HG02610 (cell line): ENCODE data around the gene BLOC1S1.
"Not testable (repeated sequence)": the region's sequence is repeated elsewhere in the genome, so short reads cannot be mapped to it uniquely, and the experiment has no call there.

Source experiments
- ATAC-seq: cut with Tn5 transposase; IDR thresholded peaks from one replicate; pipeline ENCODE4 v1.9.1; 2021; ENCODE audit warnings: mild to moderate bottlenecking, moderate library complexity; ENCODE audit not compliant: unreplicated experiment

Gene BLOC1S1

GRCh38 chr12:55743406-55744339, 27.8 kb downstream of the BLOC1S1 start:
- ATAC-seq = peak; percentile 37

GRCh38 chr12:55744340-55745030, 28.6 kb downstream of the BLOC1S1 start:
- no peak for ATAC-seq

- ATAC-seq = no peak
Observed at GRCh38 chr12:55745361-55746173, 29.7 kb downstream of the BLOC1S1 start.

DNA sequence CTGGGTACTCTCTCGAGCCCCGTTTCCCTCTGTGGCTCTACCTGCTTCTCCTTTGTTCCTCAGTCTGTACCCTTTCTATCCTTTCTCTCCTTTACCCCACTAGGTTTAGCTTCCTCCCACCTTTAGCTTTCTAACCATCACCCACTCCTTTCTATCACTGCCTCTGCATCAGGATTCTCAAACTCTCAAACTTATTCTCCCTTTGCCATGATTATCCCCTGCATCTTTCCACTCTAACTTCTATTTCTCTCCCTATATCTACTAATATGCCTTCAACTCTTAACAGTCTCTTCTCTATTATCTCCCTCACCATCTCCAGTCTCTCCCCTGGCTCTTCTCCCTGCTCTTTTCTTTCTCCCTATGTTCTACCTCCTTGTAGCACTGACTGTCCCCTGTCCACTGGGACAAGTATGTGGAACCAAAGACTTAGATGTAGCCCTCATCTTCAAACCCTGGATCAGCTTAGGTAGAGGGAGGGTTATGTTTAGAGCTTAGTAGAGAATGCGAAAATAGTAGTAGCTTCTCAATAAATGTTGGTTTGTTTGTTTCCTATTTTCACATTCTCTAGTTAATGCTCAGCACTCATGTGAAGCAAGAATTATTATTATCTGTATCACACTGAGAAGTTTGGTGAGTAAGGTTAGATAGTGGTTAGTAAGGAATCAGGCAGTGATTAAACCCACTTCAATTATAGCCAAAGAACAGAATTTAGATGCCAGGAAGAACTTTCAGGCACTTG, 30.5 kb downstream of the BLOC1S1 start:
- no peak for ATAC-seq

GRCh38 chr12:55746913-55747231, 31.0 kb downstream of the BLOC1S1 start:
- no peak for ATAC-seq

DNA sequence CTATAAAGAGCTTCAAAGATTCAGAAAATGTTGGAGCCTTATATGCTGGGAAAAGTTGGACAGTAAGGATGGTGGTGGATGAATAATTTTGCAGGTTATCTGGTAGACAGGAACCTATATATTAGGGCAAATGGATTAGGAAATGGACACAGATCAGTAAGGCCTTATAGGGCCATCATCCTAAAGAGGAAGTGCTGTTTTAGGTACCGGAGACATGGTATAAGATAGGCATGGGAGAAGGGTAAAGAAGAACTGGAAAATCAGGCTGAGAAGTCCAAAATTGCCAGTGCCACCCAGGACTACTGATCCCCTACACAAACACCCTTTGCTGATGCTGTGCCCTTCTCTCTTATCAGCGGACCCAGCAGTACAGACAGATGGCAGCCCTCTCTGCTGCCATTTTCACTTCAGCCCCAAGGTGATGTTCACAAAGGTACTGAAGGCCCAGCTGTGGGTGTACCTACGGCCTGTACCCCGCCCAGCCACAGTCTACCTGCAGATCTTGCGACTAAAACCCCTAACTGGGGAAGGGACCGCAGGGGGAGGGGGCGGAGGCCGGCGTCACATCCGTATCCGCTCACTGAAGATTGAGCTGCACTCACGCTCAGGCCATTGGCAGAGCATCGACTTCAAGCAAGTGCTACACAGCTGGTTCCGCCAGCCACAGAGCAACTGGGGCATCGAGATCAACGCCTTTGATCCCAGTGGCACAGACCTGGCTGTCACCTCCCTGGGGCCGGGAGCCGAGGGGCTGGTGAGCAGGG, 32.6 kb downstream of the BLOC1S1 start:
- ATAC-seq = no peak

DNA sequence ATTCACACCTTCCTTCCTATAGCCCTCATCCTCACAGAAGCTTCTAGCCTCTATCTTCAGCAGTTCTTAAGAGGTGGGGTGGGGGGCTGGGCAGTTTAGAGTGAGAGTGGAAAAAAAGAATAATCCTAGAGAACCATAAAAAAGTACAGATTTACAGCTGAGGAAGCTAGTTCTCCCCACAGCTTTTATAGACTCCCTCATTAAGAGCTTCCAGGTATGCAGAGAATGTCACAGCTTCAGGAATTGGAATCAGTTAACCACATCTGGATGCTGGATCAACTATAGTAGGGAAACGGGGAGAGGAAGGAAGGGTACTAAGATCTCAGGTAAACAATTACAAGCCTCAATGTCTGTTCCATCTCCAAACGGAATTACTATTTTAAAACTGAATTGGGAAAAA, 39.4 kb downstream of the BLOC1S1 start:
- no peak for ATAC-seq

- ATAC-seq = no peak
Observed at GRCh38 chr12:55757701-55758100, 41.9 kb downstream of the BLOC1S1 start.

- ATAC-seq = not testable (repeated sequence)
Observed at GRCh38 chr12:55758575-55758974, 42.7 kb downstream of the BLOC1S1 start.

DNA sequence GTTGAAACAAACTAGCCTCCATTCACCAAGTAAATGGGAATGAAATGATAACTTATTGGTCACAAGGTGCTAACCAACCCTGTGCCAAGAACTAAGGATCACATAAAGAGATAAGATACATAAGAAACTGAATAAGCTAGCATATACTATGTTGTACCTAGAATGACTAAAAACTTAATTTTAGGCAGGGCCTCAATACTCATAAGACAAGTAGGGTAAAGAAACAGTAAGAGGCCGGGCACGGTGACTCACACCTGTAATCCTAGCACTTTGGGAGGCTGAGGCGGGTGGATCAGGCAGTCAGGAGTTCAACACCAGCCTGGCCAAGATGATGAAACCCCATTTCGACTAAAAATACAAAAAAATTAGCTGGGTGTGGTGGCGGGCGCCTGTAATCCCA, 44.8 kb downstream of the BLOC1S1 start:
- no peak for ATAC-seq

GRCh38 chr12:55762646-55763045, 46.8 kb downstream of the BLOC1S1 start:
- no peak for ATAC-seq

DNA sequence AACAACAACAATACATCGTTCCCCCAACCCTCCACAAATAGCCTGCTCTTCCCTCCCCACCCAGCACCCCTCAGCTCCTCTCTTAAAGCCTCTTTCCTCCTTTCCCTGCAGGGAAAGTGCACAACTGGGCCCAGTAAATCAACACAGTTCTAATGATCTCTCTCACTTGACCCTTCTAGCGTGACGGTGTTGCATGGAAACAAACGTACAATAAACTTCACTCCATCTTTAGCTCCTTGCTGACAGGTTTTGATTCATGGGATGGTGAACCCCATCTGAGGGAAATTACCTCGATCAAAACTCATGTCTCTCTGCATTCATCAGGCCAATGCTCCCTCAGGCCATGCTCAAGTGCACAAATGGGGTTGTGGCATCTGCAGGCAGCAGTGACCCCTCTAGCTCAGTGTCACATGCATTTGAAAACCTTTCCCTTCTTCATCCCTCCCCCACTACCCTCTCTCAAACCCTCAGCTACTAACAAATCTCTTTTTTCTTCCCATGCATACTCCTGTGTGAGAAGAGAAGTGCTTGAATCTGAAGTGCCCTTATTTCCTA, 50.0 kb downstream of the BLOC1S1 start:
- ATAC-seq = no peak

DNA sequence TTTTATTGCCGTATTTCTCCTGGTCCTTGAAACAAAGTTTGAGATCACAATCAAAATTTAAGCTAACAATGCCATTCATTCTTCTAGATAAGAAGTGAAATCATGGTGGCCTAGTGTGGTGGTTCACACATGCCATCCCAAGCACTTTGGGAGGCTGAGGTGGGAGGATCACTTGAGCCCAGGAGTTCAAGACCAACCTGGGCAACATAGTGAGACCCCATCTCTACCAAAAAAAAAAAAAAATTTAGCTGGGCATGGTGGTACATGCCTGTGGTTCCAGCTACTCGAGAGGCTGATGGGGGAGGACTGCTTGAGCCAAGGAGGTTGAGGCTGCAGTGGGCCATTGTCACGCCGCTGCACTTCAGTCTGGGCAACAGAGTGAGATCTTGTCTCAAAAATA, 51.3 kb downstream of the BLOC1S1 start:
- ATAC-seq = no peak
